GM23248 (cell line): ENCODE data around the gene CDH4.

Experiments used
- EZH2 ChIP-seq: fragments of 200-600 bp; sonication (generic); IDR thresholded peaks from 2 replicates; pipeline ENCODE4 v1.6.1; 2018; ENCODE audit warnings: antibody characterized with exemption, mild to moderate bottlenecking; ENCODE audit not compliant: insufficient read depth, poor library complexity, severe bottlenecking
- EZH2phosphoT487 ChIP-seq: fragments of 200-600 bp; sonication (generic); IDR thresholded peaks from 2 replicates; pipeline ENCODE4 v1.6.1; 2018; ENCODE audit warnings: antibody characterized with exemption, moderate library complexity, mild to moderate bottlenecking, low read depth; ENCODE audit not compliant: insufficient read depth

DNA sequence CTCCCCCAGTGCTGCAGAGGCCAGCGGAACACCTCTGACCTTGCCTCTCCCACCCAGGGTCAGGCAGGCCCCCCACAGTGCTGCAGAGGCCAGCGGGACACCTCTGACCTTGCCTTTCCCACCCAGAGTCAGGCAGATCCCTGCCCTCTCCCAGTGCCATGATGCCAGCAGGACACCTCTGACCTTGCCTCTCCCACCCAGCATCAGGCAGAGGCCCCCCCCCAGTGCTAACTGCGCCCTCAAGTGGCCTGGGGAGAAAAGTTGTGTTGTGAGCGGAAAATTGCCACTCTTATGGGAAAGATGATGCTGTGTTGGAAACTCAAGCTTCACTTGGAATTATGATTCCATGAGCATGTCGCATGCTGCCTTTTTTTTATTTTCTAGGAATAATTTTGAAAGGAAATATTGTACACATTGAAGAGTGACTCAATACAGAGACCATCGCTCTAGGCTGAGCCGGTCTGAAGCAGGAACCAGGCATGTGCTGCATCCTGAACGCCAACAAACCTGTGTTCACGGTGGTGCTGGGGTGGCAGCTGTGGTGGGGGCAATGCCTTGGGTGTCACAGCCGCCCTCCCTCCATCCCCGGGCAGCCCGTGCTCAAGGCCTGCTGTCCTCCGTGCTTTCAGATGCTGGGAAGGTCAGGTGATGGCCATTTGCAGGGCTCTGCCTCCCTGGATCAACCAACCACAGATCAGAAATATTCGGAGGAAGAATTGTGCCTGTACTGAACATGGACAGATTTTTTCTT is 98.6 kb downstream of the CDH4 start:
- TF ChIP-seq EZH2phosphoT487, result no peak
- TF ChIP-seq EZH2, result no peak
